ENCODE results near the gene SPAST. TPM values are rescaled to one million over a fixed set of nuclear protein-coding genes. Genes with fewer than 3 reads are reported as not detected.
"Not testable (repeated sequence)": the region's sequence is repeated elsewhere in the genome, so short reads cannot be mapped to it uniquely, and the experiment has no call there.

The SPAST gene
- total RNA-seq, 1 experiment from 2014 or later, result 18.5 TPM

GRCh38 chr2:32129086-32129485, 65.7 kb downstream of the SPAST start:
- Mint-ChIP-seq H3K4me1 (ENCODE audit: low read depth, unreplicated experiment) (no peaks in the 10 kb centered on the region), H3K27ac (ENCODE audit: unreplicated experiment) (no peak overlapping the region), H3K27me3 (ENCODE audit: unreplicated experiment) (no peaks in the 10 kb centered on the region), H3K36me3 (ENCODE audit: insufficient read depth, unreplicated experiment) (no peaks in the 10 kb centered on the region), H3K9me3 (ENCODE audit: low read depth, unreplicated experiment) (no peaks in the 10 kb centered on the region), H3K4me3 (ENCODE audit: low read depth, unreplicated experiment) (no peak overlapping the region)
- CTCF ChIA-PET, result no interaction called here
- intact Hi-C loops (cut with micrococcal nuclease; ENCODE audit: unreplicated experiment), result no loop called here
- BruUV-seq (replicated peaks), result no TSS peak
- no peak for TF ChIP-seq CTCF (IDR thresholded peaks at IDR 0.05; ENCODE audit: unreplicated experiment)
- DNase-seq, result no peak

GRCh38 chr2:32135409-32135808, 72.1 kb downstream of the SPAST start:
- H3K4me3 Mint-ChIP-seq (ENCODE audit: low read depth, unreplicated experiment), result no peak overlapping the region
- CTCF ChIA-PET, result no interaction called here
- intact Hi-C loops (cut with micrococcal nuclease; ENCODE audit: unreplicated experiment), result loop anchor here (2.0 kb wide), 1 partner anchor 73 kb away; the partner anchor contains the start of gene SPAST

GRCh38 chr2:32136097-32136496, 72.7 kb downstream of the SPAST start:
- BruUV-seq (replicated peaks), result no TSS peak
- peak overlapping the region; percentile 87 for H3K27ac Mint-ChIP-seq (ENCODE audit: unreplicated experiment)
- DNase-seq, result no peak
- H3K36me3 Mint-ChIP-seq (ENCODE audit: insufficient read depth, unreplicated experiment), result peaks cover 15% of the 10 kb centered on the region
- TF ChIP-seq CTCF (IDR thresholded peaks at IDR 0.05; ENCODE audit: unreplicated experiment), result no peak
- H3K9me3 Mint-ChIP-seq (ENCODE audit: low read depth, unreplicated experiment), result no peaks in the 10 kb centered on the region
- intact Hi-C loops (cut with micrococcal nuclease; ENCODE audit: unreplicated experiment), result no loop called here
- H3K4me3 Mint-ChIP-seq (ENCODE audit: low read depth, unreplicated experiment), result no peak overlapping the region
- peaks cover 20% of the 10 kb centered on the region for H3K4me1 Mint-ChIP-seq (ENCODE audit: low read depth, unreplicated experiment)
- CTCF ChIA-PET, result interaction anchor here (0.7 kb wide), 1 partner anchor 40 kb away, joined by 3 read pairs; no protein-coding TSS in a partner anchor
- H3K27me3 Mint-ChIP-seq (ENCODE audit: unreplicated experiment), result no peaks in the 10 kb centered on the region

More at GRCh38 chr2:32135409-32135808, 72.1 kb downstream of the SPAST start:
- TF ChIP-seq CTCF (IDR thresholded peaks at IDR 0.05; ENCODE audit: unreplicated experiment), result peak; percentile 16
- DNase-seq, result peak; percentile 63
- Mint-ChIP-seq H3K27me3 (ENCODE audit: unreplicated experiment) (no peaks in the 10 kb centered on the region), H3K27ac (ENCODE audit: unreplicated experiment) (peak overlapping the region; percentile 87), H3K4me1 (ENCODE audit: low read depth, unreplicated experiment) (peaks cover 20% of the 10 kb centered on the region), H3K9me3 (ENCODE audit: low read depth, unreplicated experiment) (no peaks in the 10 kb centered on the region), H3K36me3 (ENCODE audit: insufficient read depth, unreplicated experiment) (peaks cover 15% of the 10 kb centered on the region)
- BruUV-seq (replicated peaks), result no TSS peak

GRCh38 chr2:32151544-32151943, 88.2 kb downstream of the SPAST start:
- intact Hi-C loops (cut with micrococcal nuclease; ENCODE audit: unreplicated experiment); H3K27me3 Mint-ChIP-seq (ENCODE audit: unreplicated experiment); CTCF ChIA-PET: not testable (repeated sequence)

GRCh38 chr2:32159678-32160077, 96.3 kb downstream of the SPAST start:
- CTCF ChIA-PET, result no interaction called here
- H3K36me3 Mint-ChIP-seq (ENCODE audit: insufficient read depth, unreplicated experiment), result peaks cover 13% of the 10 kb centered on the region
- no peak overlapping the region for H3K4me3 Mint-ChIP-seq (ENCODE audit: low read depth, unreplicated experiment)
- H3K27me3 Mint-ChIP-seq (ENCODE audit: unreplicated experiment), result no peaks in the 10 kb centered on the region
- H3K4me1 Mint-ChIP-seq (ENCODE audit: low read depth, unreplicated experiment), result peaks cover 3% of the 10 kb centered on the region
- no TSS peak for BruUV-seq (replicated peaks)
- H3K27ac Mint-ChIP-seq (ENCODE audit: unreplicated experiment), result peak overlapping the region; percentile 31
- no peak for DNase-seq
- intact Hi-C loops (cut with micrococcal nuclease; ENCODE audit: unreplicated experiment), result no loop called here
- peaks cover 2% of the 10 kb centered on the region for H3K9me3 Mint-ChIP-seq (ENCODE audit: low read depth, unreplicated experiment)
- TF ChIP-seq CTCF (IDR thresholded peaks at IDR 0.05; ENCODE audit: unreplicated experiment), result no peak

More at GRCh38 chr2:32151544-32151943, 88.2 kb downstream of the SPAST start:
- not testable (repeated sequence) for H3K27ac Mint-ChIP-seq (ENCODE audit: unreplicated experiment); H3K4me3 Mint-ChIP-seq (ENCODE audit: low read depth, unreplicated experiment); H3K9me3 Mint-ChIP-seq (ENCODE audit: low read depth, unreplicated experiment); H3K4me1 Mint-ChIP-seq (ENCODE audit: low read depth, unreplicated experiment); H3K36me3 Mint-ChIP-seq (ENCODE audit: insufficient read depth, unreplicated experiment); DNase-seq; BruUV-seq (replicated peaks)

All from Calu3 (cell line).